Measurements from ENCODE around the gene ZG16.

Gene ZG16

DNA sequence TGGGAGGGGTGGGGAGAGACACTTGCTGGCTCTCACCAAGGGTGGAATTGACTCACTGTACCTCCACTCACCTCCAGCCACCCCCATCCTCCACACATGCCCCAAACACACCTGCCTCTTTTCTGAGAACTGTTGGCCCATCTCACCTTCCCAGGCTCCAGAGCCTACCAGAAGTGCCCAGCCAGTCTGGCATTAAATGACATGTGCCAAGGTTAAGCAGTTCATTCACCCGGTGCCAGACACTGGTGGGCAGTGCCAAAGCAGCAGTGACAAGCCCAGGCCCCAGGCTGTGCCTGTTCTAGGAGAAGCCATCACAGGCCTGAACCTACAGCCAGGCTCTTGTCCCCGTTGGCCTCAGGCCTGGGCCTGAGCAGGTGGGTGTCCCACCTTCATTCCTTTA is 53.4 kb downstream of the ZG16 start:
- DNase-seq, result no peak

All from NCI-H1048 (cell line).